GM23248 (cell line): ENCODE measurements around the gene TARS1. TPM values are rescaled to one million over a fixed set of nuclear protein-coding genes. Genes with fewer than 3 reads are reported as not detected.
"Not testable (repeated sequence)": the region's sequence is repeated elsewhere in the genome, so short reads cannot be mapped to it uniquely, and the experiment has no call there.

ENCODE experiments used
- DNase-seq: peaks from one replicate; pipeline ENCODE4 v3.0.0-alpha.2; 2015
- H2AFZ ChIP-seq: fragments of 200-600 bp; sonication (generic); 2 replicates; pipeline ENCODE4 v1.6.1; 2016; ENCODE audit warnings: antibody characterized with exemption
- H3F3A ChIP-seq: fragments of 200-600 bp; sonication (generic); 2 replicates; pipeline ENCODE4 v1.6.1; 2016; ENCODE audit warnings: mild to moderate bottlenecking, antibody characterized with exemption, mixed run types; ENCODE audit not compliant: insufficient read depth
- H3K27ac ChIP-seq: fragments of 200-600 bp; sonication (generic); 2 replicates; pipeline ENCODE4 v1.5.1; 2016; ENCODE audit warnings: mild to moderate bottlenecking
- H3K27me3 ChIP-seq: fragments of 200-600 bp; sonication (generic); replicated peaks from 2 replicates; pipeline ENCODE4 v1.6.1; 2016; ENCODE audit warnings: mild to moderate bottlenecking; ENCODE audit not compliant: insufficient read depth
- H3K36me3 ChIP-seq: fragments of 200-600 bp; sonication (generic); 2 replicates; pipeline ENCODE4 v1.6.1; 2016; ENCODE audit warnings: low read depth, mild to moderate bottlenecking
- H3K4me1 ChIP-seq: fragments of 200-600 bp; sonication (generic); 2 replicates; pipeline ENCODE4 v1.6.1; 2016; ENCODE audit warnings: mild to moderate bottlenecking; ENCODE audit not compliant: insufficient read depth
- H3K4me2 ChIP-seq: fragments of 200-600 bp; sonication (generic); one replicate; pipeline ENCODE4 v1.6.1; 2016; ENCODE audit warnings: mild to moderate bottlenecking; ENCODE audit not compliant: unreplicated experiment
- H3K4me3 ChIP-seq: fragments of 200-600 bp; sonication (generic); 2 replicates; pipeline ENCODE4 v1.5.1; 2016; ENCODE audit warnings: mild to moderate bottlenecking
- H3K79me2 ChIP-seq: fragments of 200-600 bp; sonication (generic); 2 replicates; pipeline ENCODE4 v1.6.1; 2016; ENCODE audit warnings: mild to moderate bottlenecking; ENCODE audit not compliant: insufficient read depth
- H3K9ac ChIP-seq: fragments of 200-600 bp; sonication (generic); 2 replicates; pipeline ENCODE4 v1.6.1; 2016; ENCODE audit warnings: mild to moderate bottlenecking
- H3K9me2 ChIP-seq: fragments of 200-600 bp; sonication (generic); 2 replicates; pipeline ENCODE4 v1.6.1; 2016; ENCODE audit warnings: mixed run types, mild to moderate bottlenecking, moderate library complexity; ENCODE audit not compliant: insufficient read depth
- H3K9me3 ChIP-seq: fragments of 200-600 bp; sonication (generic); one replicate; pipeline ENCODE4 v1.6.1; 2017; ENCODE audit warnings: low read depth
- H4K20me1 ChIP-seq: fragments of 200-600 bp; sonication (generic); 2 replicates; pipeline ENCODE4 v1.6.0; 2016; ENCODE audit not compliant: insufficient read depth
- EZH2 ChIP-seq: fragments of 200-600 bp; sonication (generic); IDR thresholded peaks from 2 replicates; pipeline ENCODE4 v1.6.1; 2018; ENCODE audit warnings: antibody characterized with exemption, mild to moderate bottlenecking; ENCODE audit not compliant: insufficient read depth, poor library complexity, severe bottlenecking
- EZH2phosphoT487 ChIP-seq: fragments of 200-600 bp; sonication (generic); IDR thresholded peaks from 2 replicates; pipeline ENCODE4 v1.6.1; 2018; ENCODE audit warnings: antibody characterized with exemption, moderate library complexity, mild to moderate bottlenecking, low read depth; ENCODE audit not compliant: insufficient read depth
- WGBS, 2 experiments: methylation state at CpG; one replicate each; pipeline ENCODE4 v1.1.6; 2015 to 2017; ENCODE audit warnings: low lambda C conversion rate in 2 of 2, low coverage in 1 of 2; ENCODE audit errors: missing lambda C conversion rate in 2 of 2; 5-methylcytosine and 5-hydroxymethylcytosine counted together
- in situ Hi-C: fragments of 300-500 bp; cut with MboI; formaldehyde crosslinking; loops from 2 replicates; pipeline ENCODE4 v1.15.0; 2020
- polyA plus RNA-seq: library from polyadenylated mRNA; unstranded; fragments of >200 nt; fragmentation: Nextera tagmentation; extraction: Ambion mirVana; gene quantifications from 2 replicates; pipeline ENCODE4 v1.2.1, GENCODE V29; 2016
- total RNA-seq: library from RNA; depleted of rRNA; stranded (reverse); fragments of >200 nt; shearing (Covaris generic); gene quantifications from 2 replicates; pipeline ENCODE4 v1.2.3, GENCODE V29; 2014

The TARS1 gene
- total and polyA plus RNA-seq, 2 experiments from 2014 or later: 244 to 268 TPM

DNA sequence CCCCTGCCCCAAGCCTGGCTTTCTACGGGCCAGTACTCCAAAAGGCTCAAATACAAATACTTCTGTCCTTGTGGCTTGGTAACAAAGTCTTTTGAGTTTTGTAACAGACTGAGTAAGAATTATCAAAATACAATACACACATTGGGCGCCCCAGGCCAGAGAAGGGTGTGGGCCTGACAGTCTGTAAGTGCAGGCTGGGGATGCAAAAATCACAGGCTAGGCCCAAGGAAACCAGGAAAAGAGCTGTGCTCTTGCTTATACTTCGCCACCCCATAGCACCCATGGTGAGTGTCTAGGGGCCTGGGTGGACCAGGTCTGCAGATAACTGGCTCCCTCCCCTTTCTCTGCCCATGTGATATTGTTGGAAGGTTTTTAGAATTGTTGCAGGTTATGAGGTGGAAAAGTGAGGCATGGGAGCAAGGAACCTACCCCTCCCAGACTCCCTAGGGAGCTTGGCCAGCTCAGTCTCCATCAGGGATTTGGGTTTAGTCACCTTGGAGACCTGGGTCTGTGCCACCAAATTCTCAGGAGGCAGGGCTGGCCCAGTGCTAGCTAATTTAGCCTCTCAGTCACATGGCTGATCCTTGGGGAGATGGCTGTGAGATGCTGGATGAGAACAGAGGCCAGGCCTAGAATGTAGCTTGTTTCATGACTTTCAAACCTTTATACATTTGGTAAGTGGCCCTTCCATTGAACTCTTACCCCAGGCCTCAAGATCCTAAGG lies 72.9 kb downstream of the TARS1 start:
- Histone ChIP-seq H3K9me2 (no peaks in the 10 kb centered on the region), H4K20me1 (no peaks in the 10 kb centered on the region), H3K9me3 (no peaks in the 10 kb centered on the region), H3K79me2 (no peaks in the 10 kb centered on the region), H2AFZ (no peak overlapping the region), H3K4me2 (no peak overlapping the region), H3K27ac (no peak overlapping the region), H3F3A (no peaks in the 10 kb centered on the region), H3K9ac (no peak overlapping the region), H3K4me3 (no peak overlapping the region), H3K27me3 (no peaks in the 10 kb centered on the region), H3K4me1 (no peaks in the 10 kb centered on the region), H3K36me3 (no peaks in the 10 kb centered on the region)
- TF ChIP-seq EZH2phosphoT487 (no peak), EZH2 (no peak)
- WGBS, 2 experiments: 93 to 96% methylated on average over 3 of the region's 3 CpGs
- in situ Hi-C loops: no loop called here
- peak; percentile 67 for DNase-seq

DNA sequence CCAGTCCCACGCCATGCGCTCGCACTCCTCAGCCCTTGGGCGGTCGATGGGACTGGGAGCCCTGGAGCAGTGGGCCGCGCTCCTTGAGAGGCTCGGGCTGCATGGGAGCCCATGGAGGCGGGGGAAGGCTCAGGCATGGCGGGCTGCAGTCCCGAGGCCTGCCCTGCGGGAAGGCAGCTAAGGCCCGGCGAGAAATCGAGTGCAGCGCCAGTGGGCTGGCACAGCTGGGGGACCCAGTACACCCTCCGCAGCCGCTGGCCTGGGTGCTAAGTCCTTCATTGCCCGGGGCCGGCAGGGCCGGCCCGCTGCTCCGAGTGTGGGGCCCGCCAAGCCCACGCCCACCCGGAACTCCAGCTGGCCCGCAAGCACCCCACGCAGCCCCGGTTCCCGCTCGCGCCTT lies 74.6 kb downstream of the TARS1 start:
- H3K79me2 ChIP-seq, in situ Hi-C loops, H3K9me2 ChIP-seq, H3K4me1 ChIP-seq, H4K20me1 ChIP-seq, H3K9ac ChIP-seq, H3F3A ChIP-seq, H3K4me3 ChIP-seq, DNase-seq, H2AFZ ChIP-seq, H3K27ac ChIP-seq, H3K4me2 ChIP-seq, H3K9me3 ChIP-seq, H3K27me3 ChIP-seq, H3K36me3 ChIP-seq: not testable (repeated sequence)
- WGBS, 2 experiments: 90 to 93% methylated on average over 16 to 26 of the region's 32 CpGs

DNA sequence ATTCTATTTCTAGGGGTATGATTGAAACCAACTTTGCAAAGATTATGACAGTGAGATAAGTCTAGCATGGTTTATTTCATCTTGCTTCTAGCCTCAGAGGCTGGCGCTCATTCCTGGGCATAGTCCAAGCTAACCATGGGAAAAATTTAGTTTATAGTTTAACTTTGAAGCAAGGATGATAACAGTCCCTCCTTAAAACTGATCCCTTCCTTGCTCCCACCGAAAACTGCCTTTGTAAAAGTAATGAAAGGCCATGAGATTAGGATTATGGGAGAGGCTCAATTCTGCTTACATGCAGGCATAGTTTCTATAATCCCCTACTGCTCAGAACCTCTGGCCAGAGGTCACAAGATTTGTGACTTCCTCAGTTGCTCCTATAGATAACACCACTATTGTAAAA lies 75.7 kb downstream of the TARS1 start:
- in situ Hi-C loops: no loop called here
- no peak overlapping the region for H3K27ac ChIP-seq
- no peaks in the 10 kb centered on the region for H3K4me1 ChIP-seq
- no peaks in the 10 kb centered on the region for H3F3A ChIP-seq
- H3K9me2 ChIP-seq: no peaks in the 10 kb centered on the region
- H3K4me2 ChIP-seq: no peak overlapping the region
- no peaks in the 10 kb centered on the region for H3K79me2 ChIP-seq
- H3K4me3 ChIP-seq: no peak overlapping the region
- no peaks in the 10 kb centered on the region for H3K9me3 ChIP-seq
- no peak for DNase-seq
- no peaks in the 10 kb centered on the region for H3K36me3 ChIP-seq
- TF ChIP-seq EZH2 (no peak), EZH2phosphoT487 (no peak)
- no peak overlapping the region for H2AFZ ChIP-seq
- 66 to 72% methylated on average over 2 of the region's 2 CpGs for WGBS, 2 experiments
- H3K27me3 ChIP-seq: no peaks in the 10 kb centered on the region
- no peaks in the 10 kb centered on the region for H4K20me1 ChIP-seq
- H3K9ac ChIP-seq: no peak overlapping the region
